GM12878 (cell line): ENCODE measurements around the gene TEX22. TPM values are rescaled to one million over a fixed set of nuclear protein-coding genes. Genes with fewer than 3 reads are reported as not detected.

Source experiments
- ASH2L ChIP-seq: fragments of 300-600, 200-600 bp; sonication (generic); IDR thresholded peaks from 2 replicates; pipeline ENCODE4 v1.6.1; 2017; ENCODE audit warnings: low read depth, mild to moderate bottlenecking, borderline replicate concordance
- ATF3 ChIP-seq: IDR thresholded peaks from 2 replicates; pipeline ENCODE4 v1.6.1; 2011; ENCODE audit warnings: low read depth, mild to moderate bottlenecking, low read length, moderate library complexity, borderline replicate concordance; ENCODE audit errors: extremely low read depth
- CHD2 ChIP-seq: IDR thresholded peaks from 2 replicates; pipeline ENCODE4 v1.6.1; 2011; ENCODE audit warnings: low read depth, low read length, improper control_type of control experiment, borderline replicate concordance
- E4F1 ChIP-seq: fragments of 450-650 bp; IDR thresholded peaks from 2 replicates; pipeline ENCODE4 v1.6.1; 2018; ENCODE audit warnings: borderline replicate concordance, mild to moderate bottlenecking; ENCODE audit not compliant: partially characterized antibody
- GABPA ChIP-seq: IDR thresholded peaks from 2 replicates; pipeline ENCODE4 v1.6.1; 2014; ENCODE audit warnings: antibody characterized with exemption, low read depth, mild to moderate bottlenecking, inconsistent platforms
- HCFC1 ChIP-seq: fragments of 150-350 bp; IDR thresholded peaks from 2 replicates; pipeline ENCODE4 v1.6.1; 2014; ENCODE audit warnings: low read length
- NFYB ChIP-seq: IDR thresholded peaks from 2 replicates; pipeline ENCODE4 v1.6.1; 2011; ENCODE audit warnings: low read depth, mild to moderate bottlenecking, low read length, improper control_type of control experiment, moderate library complexity; ENCODE audit not compliant: insufficient read depth
- NRF1 ChIP-seq: conservative IDR thresholded peaks from 2 replicates; pipeline ENCODE4 v1.6.1; 2011; ENCODE audit warnings: mild to moderate bottlenecking, low read depth, low read length, improper control_type of control experiment
- PKNOX1 ChIP-seq: fragments of 450-650 bp; IDR thresholded peaks from 2 replicates; pipeline ENCODE4 v1.6.1; 2016; ENCODE audit warnings: mild to moderate bottlenecking
- POLR2A ChIP-seq: IDR thresholded peaks from 2 replicates; pipeline ENCODE4 v1.6.1; 2011; ENCODE audit warnings: low read depth, mild to moderate bottlenecking, low read length
- RFX5 ChIP-seq: IDR thresholded peaks from 2 replicates; pipeline ENCODE4 v1.6.1; 2011; ENCODE audit warnings: low read depth, low read length, improper control_type of control experiment
- SUZ12 ChIP-seq: fragments of 200-600 bp; sonication (generic); IDR thresholded peaks from one replicate; pipeline ENCODE4 v1.6.1; 2018; ENCODE audit warnings: antibody characterized with exemption, mild to moderate bottlenecking; ENCODE audit not compliant: unreplicated experiment
- ZNF24 ChIP-seq: fragments of 450-650 bp; IDR thresholded peaks from 2 replicates; pipeline ENCODE4 v1.6.1; 2017; ENCODE audit warnings: antibody characterized with exemption, mild to moderate bottlenecking
- ZSCAN29 ChIP-seq: fragments of 450-650 bp; IDR thresholded peaks from 2 replicates; pipeline ENCODE4 v1.6.1; 2017; ENCODE audit warnings: mild to moderate bottlenecking, moderate library complexity
- polyA plus RNA-seq, 11 experiments: library from polyadenylated mRNA; depleted of rRNA in 4 of 11; unstranded in 6 of 11; stranded (reverse) in 5 of 11; fragments of >200 nt; fragmentation: Nextera tagmentation in 4 of 11; fragmentation: Illumina TruSeq in 1 of 11; extraction: Ambion mirVana in 4 of 11; extraction: Trizol in 1 of 11; gene quantifications; 1 replicate in 1 of 11; 2 replicates in 10 of 11; pipeline versions ENCODE4 v1.2.1 to v1.2.3, GENCODE V29; 2011 to 2016; ENCODE audit warnings: inconsistent platforms in 2 of 11, missing spikeins in 2 of 11, low read depth in 1 of 11
- total RNA-seq, 4 experiments: library from RNA; depleted of rRNA in 3 of 4; stranded (reverse); fragments of >200 nt in 3 of 4; fragmentation: Illumina TruSeq in 1 of 4; extraction: Trizol in 1 of 4; gene quantifications; 2 replicates each; pipeline versions ENCODE4 v1.2.1 to v1.2.3, GENCODE V29; 2013 to 2021
- TF ChIP-seq, protein P1 (sequence below): fragments of 450-650 bp; IDR thresholded peaks from 2 replicates; pipeline ENCODE4 v1.6.1; 2017; ENCODE audit warnings: mild to moderate bottlenecking, moderate library complexity
- TF ChIP-seq, protein P2 (sequence below): fragments of 450-650 bp; IDR thresholded peaks from 2 replicates; pipeline ENCODE4 v1.6.1; 2017; ENCODE audit warnings: antibody characterized with exemption, mild to moderate bottlenecking, moderate library complexity
- TF ChIP-seq, protein P3 (sequence below): fragments of 450-650 bp; IDR thresholded peaks from 2 replicates; pipeline ENCODE4 v1.6.1; 2017; ENCODE audit warnings: borderline replicate concordance

Gene TEX22
- total and polyA plus RNA-seq, 10 of the 15 experiments (the other 5 are each of a cell fraction or from before 2014, with no cell fraction given): 0.02 to 4.0 (median 0.63) TPM; not detected in 1

DNA sequence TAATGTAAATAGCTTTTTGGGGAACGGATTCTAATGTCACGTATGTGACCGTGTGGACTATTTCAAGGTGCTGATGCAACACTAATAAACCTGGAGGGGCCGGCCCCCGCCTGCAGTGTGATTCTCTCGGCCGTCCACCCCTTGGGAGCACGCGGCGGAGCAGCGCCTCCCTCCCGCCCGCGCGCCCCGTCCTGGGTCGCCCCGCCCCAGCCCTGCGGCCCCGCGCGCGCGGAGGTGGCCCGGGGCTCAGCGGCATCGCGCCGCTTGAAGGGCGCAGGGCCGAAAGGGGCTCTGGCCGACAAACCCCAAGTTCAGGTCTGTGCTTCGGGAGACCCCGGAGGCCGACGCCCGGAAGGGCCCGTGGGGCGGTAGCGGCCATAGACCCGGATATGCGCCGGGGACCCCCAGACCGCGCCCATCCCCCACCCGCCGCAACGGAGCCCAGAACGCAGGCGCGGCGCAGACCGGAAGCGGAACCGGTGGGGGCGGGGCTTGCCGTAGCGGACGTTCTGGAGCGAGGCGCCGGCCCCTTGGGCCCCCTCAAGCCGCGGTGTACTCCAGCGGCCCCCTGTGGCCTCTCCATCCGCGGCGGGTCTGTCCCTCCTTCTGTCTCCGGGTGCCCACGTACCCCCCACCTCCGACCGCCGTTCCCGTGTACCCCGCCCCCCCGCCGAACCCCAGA, at the start of gene TEX22 (continued):
- TF ChIP-seq, protein P1, sequence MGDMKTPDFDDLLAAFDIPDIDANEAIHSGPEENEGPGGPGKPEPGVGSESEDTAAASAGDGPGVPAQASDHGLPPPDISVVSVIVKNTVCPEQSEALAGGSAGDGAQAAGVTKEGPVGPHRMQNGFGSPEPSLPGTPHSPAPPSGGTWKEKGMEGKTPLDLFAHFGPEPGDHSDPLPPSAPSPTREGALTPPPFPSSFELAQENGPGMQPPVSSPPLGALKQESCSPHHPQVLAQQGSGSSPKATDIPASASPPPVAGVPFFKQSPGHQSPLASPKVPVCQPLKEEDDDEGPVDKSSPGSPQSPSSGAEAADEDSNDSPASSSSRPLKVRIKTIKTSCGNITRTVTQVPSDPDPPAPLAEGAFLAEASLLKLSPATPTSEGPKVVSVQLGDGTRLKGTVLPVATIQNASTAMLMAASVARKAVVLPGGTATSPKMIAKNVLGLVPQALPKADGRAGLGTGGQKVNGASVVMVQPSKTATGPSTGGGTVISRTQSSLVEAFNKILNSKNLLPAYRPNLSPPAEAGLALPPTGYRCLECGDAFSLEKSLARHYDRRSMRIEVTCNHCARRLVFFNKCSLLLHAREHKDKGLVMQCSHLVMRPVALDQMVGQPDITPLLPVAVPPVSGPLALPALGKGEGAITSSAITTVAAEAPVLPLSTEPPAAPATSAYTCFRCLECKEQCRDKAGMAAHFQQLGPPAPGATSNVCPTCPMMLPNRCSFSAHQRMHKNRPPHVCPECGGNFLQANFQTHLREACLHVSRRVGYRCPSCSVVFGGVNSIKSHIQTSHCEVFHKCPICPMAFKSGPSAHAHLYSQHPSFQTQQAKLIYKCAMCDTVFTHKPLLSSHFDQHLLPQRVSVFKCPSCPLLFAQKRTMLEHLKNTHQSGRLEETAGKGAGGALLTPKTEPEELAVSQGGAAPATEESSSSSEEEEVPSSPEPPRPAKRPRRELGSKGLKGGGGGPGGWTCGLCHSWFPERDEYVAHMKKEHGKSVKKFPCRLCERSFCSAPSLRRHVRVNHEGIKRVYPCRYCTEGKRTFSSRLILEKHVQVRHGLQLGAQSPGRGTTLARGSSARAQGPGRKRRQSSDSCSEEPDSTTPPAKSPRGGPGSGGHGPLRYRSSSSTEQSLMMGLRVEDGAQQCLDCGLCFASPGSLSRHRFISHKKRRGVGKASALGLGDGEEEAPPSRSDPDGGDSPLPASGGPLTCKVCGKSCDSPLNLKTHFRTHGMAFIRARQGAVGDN: peak; percentile 90
- TF ChIP-seq, protein P2, sequence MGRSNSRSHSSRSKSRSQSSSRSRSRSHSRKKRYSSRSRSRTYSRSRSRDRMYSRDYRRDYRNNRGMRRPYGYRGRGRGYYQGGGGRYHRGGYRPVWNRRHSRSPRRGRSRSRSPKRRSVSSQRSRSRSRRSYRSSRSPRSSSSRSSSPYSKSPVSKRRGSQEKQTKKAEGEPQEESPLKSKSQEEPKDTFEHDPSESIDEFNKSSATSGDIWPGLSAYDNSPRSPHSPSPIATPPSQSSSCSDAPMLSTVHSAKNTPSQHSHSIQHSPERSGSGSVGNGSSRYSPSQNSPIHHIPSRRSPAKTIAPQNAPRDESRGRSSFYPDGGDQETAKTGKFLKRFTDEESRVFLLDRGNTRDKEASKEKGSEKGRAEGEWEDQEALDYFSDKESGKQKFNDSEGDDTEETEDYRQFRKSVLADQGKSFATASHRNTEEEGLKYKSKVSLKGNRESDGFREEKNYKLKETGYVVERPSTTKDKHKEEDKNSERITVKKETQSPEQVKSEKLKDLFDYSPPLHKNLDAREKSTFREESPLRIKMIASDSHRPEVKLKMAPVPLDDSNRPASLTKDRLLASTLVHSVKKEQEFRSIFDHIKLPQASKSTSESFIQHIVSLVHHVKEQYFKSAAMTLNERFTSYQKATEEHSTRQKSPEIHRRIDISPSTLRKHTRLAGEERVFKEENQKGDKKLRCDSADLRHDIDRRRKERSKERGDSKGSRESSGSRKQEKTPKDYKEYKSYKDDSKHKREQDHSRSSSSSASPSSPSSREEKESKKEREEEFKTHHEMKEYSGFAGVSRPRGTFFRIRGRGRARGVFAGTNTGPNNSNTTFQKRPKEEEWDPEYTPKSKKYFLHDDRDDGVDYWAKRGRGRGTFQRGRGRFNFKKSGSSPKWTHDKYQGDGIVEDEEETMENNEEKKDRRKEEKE: 0 out of 2 replicates have a peak, but pooled peaks have one; percentile 62
- peak; percentile 51; the same call in 1 of the 2 replicates for TF ChIP-seq ZSCAN29
- TF ChIP-seq NRF1: peak; percentile 65
- peak; percentile 84 for TF ChIP-seq POLR2A
- TF ChIP-seq ZNF24: 0 out of 2 replicates have a peak, but pooled peaks have one; percentile 26
- TF ChIP-seq HCFC1: peak; percentile 55; the same call in 1 of the 2 replicates
- peak; percentile 56 for TF ChIP-seq E4F1
- TF ChIP-seq, protein P3, sequence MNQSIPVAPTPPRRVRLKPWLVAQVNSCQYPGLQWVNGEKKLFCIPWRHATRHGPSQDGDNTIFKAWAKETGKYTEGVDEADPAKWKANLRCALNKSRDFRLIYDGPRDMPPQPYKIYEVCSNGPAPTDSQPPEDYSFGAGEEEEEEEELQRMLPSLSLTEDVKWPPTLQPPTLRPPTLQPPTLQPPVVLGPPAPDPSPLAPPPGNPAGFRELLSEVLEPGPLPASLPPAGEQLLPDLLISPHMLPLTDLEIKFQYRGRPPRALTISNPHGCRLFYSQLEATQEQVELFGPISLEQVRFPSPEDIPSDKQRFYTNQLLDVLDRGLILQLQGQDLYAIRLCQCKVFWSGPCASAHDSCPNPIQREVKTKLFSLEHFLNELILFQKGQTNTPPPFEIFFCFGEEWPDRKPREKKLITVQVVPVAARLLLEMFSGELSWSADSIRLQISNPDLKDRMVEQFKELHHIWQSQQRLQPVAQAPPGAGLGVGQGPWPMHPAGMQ: no peak
- TF ChIP-seq CHD2: peak; percentile 92
- peak; percentile 83 for TF ChIP-seq GABPA
- TF ChIP-seq PKNOX1: no peak
- no peak for TF ChIP-seq RFX5
- TF ChIP-seq ASH2L: peak; percentile 72; the same call in 1 of the 2 replicates
- no peak for TF ChIP-seq ATF3
- no peak for TF ChIP-seq NFYB
- TF ChIP-seq SUZ12: no peak
